Mesenchymal stem cell (in vitro differentiated cells and primary cell): ENCODE data around the gene RBBP6.
"Not testable (repeated sequence)": the region's sequence is repeated elsewhere in the genome, so short reads cannot be mapped to it uniquely, and the experiment has no call there.

Experiments
- DNase-seq: peaks from one replicate; pipeline ENCODE4 v3.0.0-alpha.2; 2013
- H2AFZ ChIP-seq: one replicate; pipeline ENCODE4 v1.6.1; 2013; ENCODE audit warnings: low read depth, mild to moderate bottlenecking, control low read depth, inconsistent platforms, low read length, moderate library complexity
- H2AK5ac ChIP-seq: 2 replicates; pipeline ENCODE4 v1.6.1; 2013; ENCODE audit warnings: low read length, moderate library complexity, mild to moderate bottlenecking, inconsistent platforms; ENCODE audit not compliant: severe bottlenecking
- H2BK120ac ChIP-seq: one replicate; pipeline ENCODE4 v1.6.1; 2013; ENCODE audit warnings: low read depth, mild to moderate bottlenecking, inconsistent platforms, low read length, moderate library complexity
- H2BK12ac ChIP-seq, 2 experiments: one replicate each; pipeline ENCODE4 v1.6.1; 2013; ENCODE audit warnings: inconsistent platforms in 2 of 2, low read length in 2 of 2, mild to moderate bottlenecking in 2 of 2, moderate library complexity in 2 of 2, control low read depth in 1 of 2
- H2BK15ac ChIP-seq: one replicate; pipeline ENCODE4 v1.6.1; 2013; ENCODE audit warnings: mild to moderate bottlenecking, low read depth, inconsistent platforms; ENCODE audit not compliant: poor library complexity, severe bottlenecking
- H2BK5ac ChIP-seq: 2 replicates; pipeline ENCODE4 v1.6.1; 2013; ENCODE audit warnings: low read depth, mild to moderate bottlenecking, low read length, control low read depth, inconsistent platforms; ENCODE audit not compliant: poor library complexity, severe bottlenecking
- H3K14ac ChIP-seq, 2 experiments: one replicate each; pipeline ENCODE4 v1.6.1; 2013; ENCODE audit warnings: inconsistent platforms in 2 of 2, low read length in 2 of 2, control low read depth in 1 of 2, mild to moderate bottlenecking in 1 of 2, moderate library complexity in 1 of 2
- H3K18ac ChIP-seq, 2 experiments: one replicate each; pipeline ENCODE4 v1.6.1; 2013; ENCODE audit warnings: inconsistent platforms in 2 of 2, low read length in 2 of 2, control low read depth in 1 of 2, low read depth in 1 of 2, mild to moderate bottlenecking in 1 of 2
- H3K23ac ChIP-seq, 2 experiments: one replicate each; pipeline ENCODE4 v1.6.1; 2013; ENCODE audit warnings: inconsistent platforms in 2 of 2, low read length in 2 of 2, mild to moderate bottlenecking in 2 of 2, moderate library complexity in 2 of 2, control low read depth in 1 of 2
- H3K27ac ChIP-seq: 2 replicates; pipeline ENCODE4 v1.5.1; 2013; ENCODE audit warnings: mild to moderate bottlenecking, moderate library complexity, low read length, control low read depth, inconsistent platforms; ENCODE audit not compliant: poor library complexity, severe bottlenecking
- H3K27me3 ChIP-seq, 2 experiments: 2 replicates each; pipeline versions ENCODE4 v1.6.1 to v1.7.0; 2013; ENCODE audit warnings: low read length in 2 of 2, mild to moderate bottlenecking in 2 of 2, moderate library complexity in 2 of 2, control low read depth in 1 of 2, inconsistent platforms in 1 of 2; ENCODE audit not compliant: control insufficient read depth in 1 of 2, insufficient read depth in 1 of 2
- H3K36me3 ChIP-seq, 2 experiments: 2 replicates each; pipeline versions ENCODE4 v1.6.1 to v1.7.0; 2013; ENCODE audit warnings: low read length in 2 of 2, control low read depth in 1 of 2, inconsistent platforms in 1 of 2, low read depth in 1 of 2, mild to moderate bottlenecking in 1 of 2; ENCODE audit not compliant: insufficient read depth in 2 of 2, control insufficient read depth in 1 of 2
- H3K4ac ChIP-seq, 2 experiments: one replicate each; pipeline ENCODE4 v1.6.1; 2013; ENCODE audit warnings: inconsistent platforms in 2 of 2, low read length in 2 of 2, mild to moderate bottlenecking in 2 of 2, moderate library complexity in 2 of 2, control low read depth in 1 of 2, low read depth in 1 of 2
- H3K4me1 ChIP-seq: 2 replicates; pipeline ENCODE4 v1.6.1; 2013; ENCODE audit warnings: low read depth, low read length, control low read depth; ENCODE audit not compliant: control insufficient read depth, insufficient read depth
- H3K4me2 ChIP-seq: 2 replicates; pipeline ENCODE4 v1.6.1; 2013; ENCODE audit warnings: low read length, mild to moderate bottlenecking, inconsistent platforms; ENCODE audit not compliant: poor library complexity, severe bottlenecking
- H3K4me3 ChIP-seq, 2 experiments: 2 replicates each; pipeline versions ENCODE4 v1.5.1 to v1.7.0; 2013; ENCODE audit warnings: low read length in 2 of 2, mild to moderate bottlenecking in 2 of 2, control low read depth in 1 of 2, low read depth in 1 of 2; ENCODE audit not compliant: insufficient read depth in 1 of 2
- H3K79me1 ChIP-seq: replicated peaks from 2 replicates; pipeline ENCODE4 v1.6.1; 2013; ENCODE audit warnings: mild to moderate bottlenecking, control low read depth, low read length, inconsistent platforms; ENCODE audit not compliant: poor library complexity, severe bottlenecking
- H3K9ac ChIP-seq: 2 replicates; pipeline ENCODE4 v1.7.0; 2013; ENCODE audit warnings: mild to moderate bottlenecking, low read length, moderate library complexity
- H3K9me3 ChIP-seq: 2 replicates; pipeline ENCODE4 v1.7.0; 2013; ENCODE audit warnings: mild to moderate bottlenecking, low read length; ENCODE audit not compliant: control insufficient read depth
- H4K8ac ChIP-seq: one replicate; pipeline ENCODE4 v1.6.1; 2013; ENCODE audit warnings: inconsistent platforms, mild to moderate bottlenecking, low read length, moderate library complexity
- H4K91ac ChIP-seq: one replicate; pipeline ENCODE4 v1.6.1; 2013; ENCODE audit warnings: mild to moderate bottlenecking, low read length, inconsistent platforms
- WGBS: methylation state at CpG from one replicate; pipeline ENCODE4 v1.1.7; 2013; ENCODE audit warnings: mixed read lengths; 5-methylcytosine and 5-hydroxymethylcytosine counted together

Gene RBBP6

GRCh38 chr16:24495207-24495606, 44.2 kb upstream of the RBBP6 start:
- H3K4me3 ChIP-seq, H3K4me2 ChIP-seq, H3K18ac ChIP-seq, H3K4me1 ChIP-seq, H2BK120ac ChIP-seq, H4K91ac ChIP-seq, H2BK15ac ChIP-seq, H3K9me3 ChIP-seq, H3K27ac ChIP-seq, H3K4ac ChIP-seq, H4K8ac ChIP-seq, DNase-seq, H2BK12ac ChIP-seq, H3K9ac ChIP-seq, H2BK5ac ChIP-seq, H3K23ac ChIP-seq, H2AK5ac ChIP-seq, H3K14ac ChIP-seq, H2AFZ ChIP-seq, H3K79me1 ChIP-seq, H3K36me3 ChIP-seq: not testable (repeated sequence)
- WGBS = 86% methylated on average over 7 of the region's 9 CpGs
- H3K27me3 ChIP-seq = peaks cover 4 to 23% of the 10 kb centered on the region in 2 experiments

- Histone ChIP-seq H2BK5ac (no peak overlapping the region), H3K14ac (no peak overlapping the region), H3K23ac (no peak overlapping the region), H3K4me1 (no peaks in the 10 kb centered on the region), H3K27ac (no peak overlapping the region), H2BK12ac (no peak overlapping the region), H3K9me3 (no peaks in the 10 kb centered on the region), H4K8ac (no peak overlapping the region), H3K4me3 (no peak overlapping the region), H3K18ac (no peak overlapping the region), H4K91ac (no peak overlapping the region), H2AK5ac (no peak overlapping the region), H3K4ac (no peak overlapping the region), H3K9ac (no peak overlapping the region), H3K79me1 (no peaks in the 10 kb centered on the region), H3K36me3 (no peaks in the 10 kb centered on the region), H2BK15ac (no peak overlapping the region), H2AFZ (no peak overlapping the region), H3K27me3 (peaks cover 4 to 34% of the 10 kb centered on the region in 2 experiments), H3K4me2 (no peak overlapping the region), H2BK120ac (no peak overlapping the region)
- no peak for DNase-seq
- WGBS = 38% methylated on average over 2 of the region's 3 CpGs
Measured at GRCh38 chr16:24497440-24497839, 41.9 kb upstream of the RBBP6 start.

- Histone ChIP-seq H3K9ac (no peak overlapping the region), H3K36me3 (no peaks in the 10 kb centered on the region), H3K14ac (no peak overlapping the region), H3K79me1 (no peaks in the 10 kb centered on the region), H4K91ac (no peak overlapping the region), H3K4ac (no peak overlapping the region), H3K4me1 (no peaks in the 10 kb centered on the region), H2AK5ac (no peak overlapping the region), H2BK5ac (no peak overlapping the region), H2BK120ac (no peak overlapping the region), H3K27ac (no peak overlapping the region), H3K4me2 (no peak overlapping the region), H3K4me3 (no peak overlapping the region), H3K27me3 (peaks cover 7 to 37% of the 10 kb centered on the region in 2 experiments), H2BK12ac (no peak overlapping the region), H3K9me3 (no peaks in the 10 kb centered on the region), H3K23ac (peak overlapping the region in 1 of 2 experiments; percentile 64), H4K8ac (no peak overlapping the region), H2BK15ac (no peak overlapping the region), H3K18ac (no peak overlapping the region), H2AFZ (no peak overlapping the region)
- peak; percentile 11 for DNase-seq
- WGBS = 21% methylated on average over 15 of the region's 15 CpGs
Measured at GRCh38 chr16:24499193-24499814, 40.1 kb upstream of the RBBP6 start.

GRCh38 chr16:24504472-24505345, 34.7 kb upstream of the RBBP6 start:
- Histone ChIP-seq H3K14ac (no peak overlapping the region), H3K36me3 (no peaks in the 10 kb centered on the region), H2AFZ (no peak overlapping the region), H2BK5ac (no peak overlapping the region), H3K23ac (no peak overlapping the region), H3K9ac (no peak overlapping the region), H3K27ac (no peak overlapping the region), H3K4me3 (no peak overlapping the region), H2BK120ac (no peak overlapping the region), H2BK12ac (no peak overlapping the region), H3K4ac (no peak overlapping the region), H4K91ac (no peak overlapping the region), H3K27me3 (peaks cover 8 to 33% of the 10 kb centered on the region in 2 experiments), H3K9me3 (no peaks in the 10 kb centered on the region), H3K4me2 (no peak overlapping the region), H3K18ac (no peak overlapping the region), H3K79me1 (no peaks in the 10 kb centered on the region), H2AK5ac (no peak overlapping the region), H2BK15ac (no peak overlapping the region), H4K8ac (no peak overlapping the region), H3K4me1 (no peaks in the 10 kb centered on the region)
- DNase-seq = peak; percentile 67
- 41% methylated on average over 17 of the region's 18 CpGs for WGBS
